K562 (cell line): ENCODE data around the gene PIP5K1B. TPM values are rescaled to one million over a fixed set of nuclear protein-coding genes. Genes with fewer than 3 reads are reported as not detected.
A peak's percentile ranks its signal among the peaks of the same experiment; 100 is the strongest.

Experiments used
- ATAC-seq: fragments of 200-7000 bp; cut with Tn5 transposase; 3 replicates; pipeline ENCODE4 v1.9.1; 2020; ENCODE audit warnings: moderate library complexity
- BruUV-seq: library from RNA; stranded (reverse); fragments of 400-500 nt; replicated peaks from 2 replicates; lab custom pipeline; 2021; lab: Mats Ljungman, UMichigan
- CTCF ChIA-PET: fragments of 300-600 bp; formaldehyde crosslinking; extraction: SDS; loops from one replicate; lab custom pipeline; 2021; ENCODE audit warnings: low intra/inter-chr PET ratio; lab: Yijun Ruan, JAX
- POLR2A ChIA-PET: fragments of 300-600, 350-650 bp; sonication (Branson Sonifier 250); formaldehyde crosslinking; extraction: SDS; loops from one replicate; lab custom pipeline; 2021; ENCODE audit warnings: antibody characterized with exemption, inconsistent platforms; lab: Yijun Ruan, JAX
- DNase-seq, 4 experiments: peaks; one replicate each; pipeline versions ENCODE4 v3.0.0 to v3.0.0-alpha.2; 2011 to 2018; ENCODE audit warnings: low spot score in 3 of 4, mixed read lengths in 3 of 4; ENCODE audit errors: extremely low read depth in 1 of 4
- FAIRE-seq: peaks from 2 replicates; lab custom pipeline; 2011; peaks lifted over from hg19 to GRCh38; lab: Jason Lieb, UNC
- H2AFZ ChIP-seq: 2 replicates; pipeline ENCODE4 v1.6.0; 2011; ENCODE audit warnings: low read depth, low read length, control low read depth, inconsistent platforms
- H3K27ac ChIP-seq: fragments of 200-600 bp; 3 replicates; pipeline ENCODE4 v1.8.0; 2011; ENCODE audit warnings: low read depth, mild to moderate bottlenecking, control low read depth, inconsistent platforms, low read length, moderate library complexity, mixed read lengths; ENCODE audit errors: extremely low read depth
- H3K27me3 ChIP-seq, 2 experiments: fragments of 300-600 bp in 1 of 2; 2 replicates in 1 of 2; 3 replicates in 1 of 2; pipeline versions ENCODE4 v1.6.0 to v1.8.0; 2011; ENCODE audit warnings: inconsistent platforms in 2 of 2, low read length in 2 of 2, mild to moderate bottlenecking in 1 of 2, mixed read lengths in 1 of 2, moderate library complexity in 1 of 2; ENCODE audit not compliant: control insufficient read depth in 2 of 2, insufficient read depth in 2 of 2
- H3K36me3 ChIP-seq: fragments of 300-600 bp; 3 replicates; pipeline ENCODE4 v1.8.0; 2011; ENCODE audit warnings: mild to moderate bottlenecking, low read length, inconsistent platforms; ENCODE audit not compliant: control insufficient read depth, insufficient read depth
- H3K4me1 ChIP-seq, 2 experiments: fragments of 200-600 bp in 1 of 2; replicated peaks in 1 of 2; 2 replicates in 1 of 2; 3 replicates in 1 of 2; pipeline versions ENCODE4 v1.5.1 to v1.8.0; 2011; ENCODE audit warnings: inconsistent platforms in 2 of 2, low read length in 2 of 2, mild to moderate bottlenecking in 1 of 2, mixed read lengths in 1 of 2, moderate library complexity in 1 of 2; ENCODE audit not compliant: control insufficient read depth in 2 of 2, insufficient read depth in 2 of 2
- H3K4me2 ChIP-seq: 2 replicates; pipeline ENCODE4 v1.6.1; 2011; ENCODE audit warnings: low read length, control low read depth, inconsistent platforms, mixed read lengths; ENCODE audit not compliant: insufficient read depth
- H3K4me3 ChIP-seq: fragments of 200-600 bp; sonication (generic), shearing (Covaris generic); 2 replicates; pipeline ENCODE4 v1.5.1; 2016; ENCODE audit warnings: control low read depth, inconsistent platforms
- H3K79me2 ChIP-seq: fragments of 200-600 bp; 3 replicates; pipeline ENCODE4 v1.8.0; 2011; ENCODE audit warnings: low read length, inconsistent platforms; ENCODE audit not compliant: control insufficient read depth, insufficient read depth
- H3K9ac ChIP-seq, 2 experiments: 2 replicates each; pipeline versions ENCODE4 v1.6.0 to v1.6.1; 2011; ENCODE audit warnings: low read depth in 2 of 2, low read length in 2 of 2, control low read depth in 1 of 2, inconsistent platforms in 1 of 2, mild to moderate bottlenecking in 1 of 2, mixed read lengths in 1 of 2; ENCODE audit not compliant: insufficient read depth in 1 of 2
- H3K9me1 ChIP-seq: one replicate; pipeline ENCODE4 v1.6.0; 2011; ENCODE audit warnings: inconsistent platforms, mild to moderate bottlenecking, low read length, moderate library complexity; ENCODE audit not compliant: control insufficient read depth, insufficient read depth
- H3K9me3 ChIP-seq: replicated peaks from 2 replicates; pipeline ENCODE4 v1.5.1; 2011; ENCODE audit warnings: low read depth, low read length, inconsistent platforms; ENCODE audit not compliant: control insufficient read depth, insufficient read depth
- H4K20me1 ChIP-seq: replicated peaks from 2 replicates; pipeline ENCODE4 v1.6.1; 2011; ENCODE audit warnings: low read length, inconsistent platforms, mixed read lengths; ENCODE audit not compliant: control insufficient read depth, insufficient read depth
- COPS2 ChIP-seq: fragments of 450-650 bp; conservative IDR thresholded peaks from 2 replicates; pipeline ENCODE4 v1.6.1; 2016; ENCODE audit warnings: mild to moderate bottlenecking, moderate library complexity
- FOXP4 ChIP-seq: sonication (generic); formaldehyde crosslinking; IDR thresholded peaks from 2 replicates; pipeline ENCODE4 v1.8.0; 2022; ENCODE audit warnings: mild to moderate bottlenecking, missing genetic modification reagents, borderline replicate concordance
- NRF1 ChIP-seq, 2 experiments: fragments of 450-650 bp; IDR thresholded peaks in 1 of 2; conservative IDR thresholded peaks in 1 of 2; 2 replicates each; pipeline ENCODE4 v1.6.1; 2014; ENCODE audit warnings: mild to moderate bottlenecking in 2 of 2
- POU5F1 ChIP-seq: fragments of 150-350 bp; IDR thresholded peaks from 2 replicates; pipeline ENCODE4 v1.6.1; 2014; ENCODE audit warnings: borderline replicate concordance, low read length, low read depth, mild to moderate bottlenecking; ENCODE audit not compliant: partially characterized antibody
- ZNF134 ChIP-seq: fragments of 250-450 bp; sonication (Bioruptor Pico); conservative IDR thresholded peaks from 2 replicates; pipeline ENCODE4 v1.4.0; 2020
- ZNF232 ChIP-seq: sonication (generic); formaldehyde crosslinking; IDR thresholded peaks from 2 replicates; pipeline ENCODE4 v1.8.0; 2022; ENCODE audit warnings: mild to moderate bottlenecking, missing genetic modification reagents
- ZNF280A ChIP-seq: fragments of 450-650 bp; IDR thresholded peaks from 2 replicates; pipeline ENCODE4 v1.6.1; 2018; ENCODE audit warnings: mild to moderate bottlenecking, low read depth; ENCODE audit not compliant: partially characterized antibody
- ZNF311 ChIP-seq: fragments of 250-450 bp; sonication (Bioruptor Pico); IDR thresholded peaks from 2 replicates; pipeline ENCODE4 v1.4.0; 2020; ENCODE audit warnings: mild to moderate bottlenecking, moderate library complexity
- ZNF764 ChIP-seq: fragments of 250-450 bp; sonication (Bioruptor Pico); IDR thresholded peaks from 2 replicates; pipeline ENCODE4 v1.4.0; 2020; ENCODE audit warnings: low read depth, mild to moderate bottlenecking, moderate library complexity
- ZNF830 ChIP-seq: fragments of 250-450 bp; sonication (Bioruptor Pico); IDR thresholded peaks from 2 replicates; pipeline ENCODE4 v1.5.0; 2021; ENCODE audit warnings: mild to moderate bottlenecking
- WGBS: fragments of 100-300 bp; shearing (Covaris generic); methylation state at CpG from one replicate; pipeline ENCODE4 v1.1.6; 2016; ENCODE audit warnings: low coverage, mixed read lengths; ENCODE audit not compliant: insufficient coverage; ENCODE audit errors: missing lambda C conversion rate; 5-methylcytosine and 5-hydroxymethylcytosine counted together
- in situ Hi-C: fragments of 300-500 bp; cut with MboI; formaldehyde crosslinking; loops from 4 replicates; pipeline ENCODE4 v1.15.0; 2018; ENCODE audit warnings: inconsistent platforms, mixed read lengths
- intact Hi-C: fragments of 100-400 bp; cut with micrococcal nuclease; formaldehyde crosslinking; loops from 2 replicates; pipeline ENCODE4 v1.14.2; 2022
- polyA plus RNA-seq, 8 experiments: library from polyadenylated mRNA; depleted of rRNA in 4 of 8; stranded (reverse) in 5 of 8; unstranded in 3 of 8; fragments of >200 nt; fragmentation: Nextera tagmentation in 2 of 8; fragmentation: Illumina TruSeq in 1 of 8; extraction: Ambion mirVana in 2 of 8; extraction: Trizol in 1 of 8; gene quantifications; 2 replicates each; pipeline versions ENCODE4 v1.2.1 to v1.2.3, GENCODE V29; 2011 to 2014; ENCODE audit warnings: inconsistent platforms in 1 of 8, missing spikeins in 1 of 8
- total RNA-seq, 7 experiments: library from RNA; depleted of rRNA in 6 of 7; stranded (reverse); fragments of >200 nt in 6 of 7; fragmentation: Illumina TruSeq in 2 of 7; extraction: Trizol in 2 of 7; gene quantifications; 2 replicates each; pipeline versions ENCODE4 v1.2.1 to v1.2.3, GENCODE V29; 2011 to 2021; ENCODE audit warnings: low replicate concordance in 1 of 7
- TF ChIP-seq, protein P1 (sequence below): fragments of 250-450 bp; sonication (Bioruptor Pico); IDR thresholded peaks from 2 replicates; pipeline ENCODE4 v1.8.0; 2022; ENCODE audit warnings: inconsistent platforms, mild to moderate bottlenecking, moderate library complexity, borderline replicate concordance
- TF ChIP-seq, protein P2 (sequence below): sonication (generic); formaldehyde crosslinking; IDR thresholded peaks from 2 replicates; pipeline ENCODE4 v1.8.0; 2022; ENCODE audit warnings: missing genetic modification reagents, mild to moderate bottlenecking, moderate library complexity, borderline replicate concordance

The PIP5K1B gene
- total and polyA plus RNA-seq, 9 of the 15 experiments (the other 6 are each of a cell fraction or from before 2014, with no cell fraction given): 3.1 to 12.9 (median 7.4) TPM

GRCh38 chr9:68750255-68750654 is 45.2 kb downstream of the PIP5K1B start (continued):
- TF ChIP-seq ZNF280A: no peak
- TF ChIP-seq NRF1 (conservative IDR thresholded peaks at IDR 0.05 in 1 of 2, IDR thresholded peaks at IDR 0.05 in 1 of 2): no peak

DNA sequence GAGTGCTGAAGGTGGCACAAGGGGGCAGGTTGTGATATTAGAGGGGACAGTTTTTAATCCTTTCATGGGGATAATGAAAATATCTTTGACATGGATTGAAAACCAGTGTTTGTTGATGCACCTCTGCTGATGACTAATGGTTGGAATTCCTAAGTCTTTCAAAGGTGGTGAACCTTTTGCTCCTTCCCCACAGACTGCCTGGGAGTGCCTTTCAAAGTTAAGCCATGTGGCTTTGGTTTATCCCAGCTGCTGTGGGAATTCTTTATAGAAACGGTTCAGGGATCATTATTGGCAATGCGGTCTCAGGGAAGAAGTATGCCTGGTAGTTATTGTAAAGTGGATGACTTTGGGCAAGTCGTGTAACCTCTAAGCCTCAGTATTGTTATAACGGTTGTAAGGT is 45.7 kb downstream of the PIP5K1B start:
- in situ Hi-C loops (no loop called here), intact Hi-C loops (loop anchor here (2.0 to 5.0 kb wide), 2 partner anchors 28 to 43 kb away; partner anchors contain the start of gene PIP5K1B)
- Histone ChIP-seq H3K27me3 (no peaks in the 10 kb centered on the region), H3K79me2 (peaks cover 61% of the 10 kb centered on the region), H3K27ac (peak overlapping the region; percentile 65), H3K9me3 (no peaks in the 10 kb centered on the region), H3K4me2 (peak overlapping the region; percentile 51), H4K20me1 (no peaks in the 10 kb centered on the region), H3K9me1 (no peaks in the 10 kb centered on the region), H3K36me3 (no peaks in the 10 kb centered on the region), H2AFZ (peak overlapping the region; percentile 64), H3K4me3 (no peak overlapping the region), H3K4me1 (peaks cover 6 to 48% of the 10 kb centered on the region in 2 experiments), H3K9ac (peak overlapping the region in 1 of 2 experiments; percentile 40; a peak in 1 of 4 replicates)
- DNase-seq (no peak), ATAC-seq (no peak), FAIRE-seq (no peak)
- BruUV-seq: no TSS peak
- ChIA-PET POLR2A (interaction anchor here (0.6 to 1.5 kb wide), 2 partner anchors 10 to 22 kb away, joined by 4 to 8 read pairs; no protein-coding TSS in a partner anchor), CTCF (no interaction called here)
- WGBS: 15% methylated on average over 4 of the region's 4 CpGs
- no peak for TF ChIP-seq ZNF311 (CRISPR knock-in tag)
- TF ChIP-seq ZNF764: no peak
- no peak for TF ChIP-seq ZNF232
- TF ChIP-seq, protein P1, sequence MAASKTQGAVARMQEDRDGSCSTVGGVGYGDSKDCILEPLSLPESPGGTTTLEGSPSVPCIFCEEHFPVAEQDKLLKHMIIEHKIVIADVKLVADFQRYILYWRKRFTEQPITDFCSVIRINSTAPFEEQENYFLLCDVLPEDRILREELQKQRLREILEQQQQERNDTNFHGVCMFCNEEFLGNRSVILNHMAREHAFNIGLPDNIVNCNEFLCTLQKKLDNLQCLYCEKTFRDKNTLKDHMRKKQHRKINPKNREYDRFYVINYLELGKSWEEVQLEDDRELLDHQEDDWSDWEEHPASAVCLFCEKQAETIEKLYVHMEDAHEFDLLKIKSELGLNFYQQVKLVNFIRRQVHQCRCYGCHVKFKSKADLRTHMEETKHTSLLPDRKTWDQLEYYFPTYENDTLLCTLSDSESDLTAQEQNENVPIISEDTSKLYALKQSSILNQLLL (CRISPR knock-in tag): no peak
- no peak for TF ChIP-seq ZNF134 (CRISPR knock-in tag)
- TF ChIP-seq ZNF830 (CRISPR knock-in tag): no peak
- TF ChIP-seq, protein P2, sequence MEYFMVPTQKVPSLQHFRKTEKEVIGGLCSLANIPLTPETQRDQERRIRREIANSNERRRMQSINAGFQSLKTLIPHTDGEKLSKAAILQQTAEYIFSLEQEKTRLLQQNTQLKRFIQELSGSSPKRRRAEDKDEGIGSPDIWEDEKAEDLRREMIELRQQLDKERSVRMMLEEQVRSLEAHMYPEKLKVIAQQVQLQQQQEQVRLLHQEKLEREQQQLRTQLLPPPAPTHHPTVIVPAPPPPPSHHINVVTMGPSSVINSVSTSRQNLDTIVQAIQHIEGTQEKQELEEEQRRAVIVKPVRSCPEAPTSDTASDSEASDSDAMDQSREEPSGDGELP: no peak
- no peak for TF ChIP-seq FOXP4
- TF ChIP-seq COPS2: no peak
- TF ChIP-seq POU5F1: no peak
